Activated CD8-positive, alpha-beta T cell treated with anti-CD3 and anti-CD28 coated beads for 36 hours (primary cell): Measurements from ENCODE around the gene EGFR. TPM values are rescaled to one million over a fixed set of nuclear protein-coding genes. Genes with fewer than 3 reads are reported as not detected.

ENCODE experiments used
- ATAC-seq: fragments of 200-7000 bp; cut with Tn5 transposase; one replicate; pipeline ENCODE4 v1.10.0; 2021; ENCODE audit warnings: mild to moderate bottlenecking, moderate library complexity
- CTCF ChIA-PET: fragments of 350-600 bp; sonication (Branson Sonifier 250); formaldehyde crosslinking; loops from one replicate; lab custom pipeline; 2021; ENCODE audit warnings: antibody characterized with exemption; lab: Charles Lee
- POLR2A ChIA-PET: fragments of 350-600 bp; sonication (Branson Sonifier 250); formaldehyde crosslinking; loops from one replicate; lab custom pipeline; 2021; ENCODE audit warnings: antibody characterized with exemption; lab: Charles Lee
- DNase-seq: peaks from one replicate; pipeline ENCODE4 v3.0.0-alpha.2; 2020
- H3K27ac Mint-ChIP-seq: one replicate; pipeline ENCODE4 v1.8.0; 2021; ENCODE audit warnings: mild to moderate bottlenecking, mixed read lengths
- H3K27me3 Mint-ChIP-seq: one replicate; pipeline ENCODE4 v1.8.0; 2021; ENCODE audit warnings: mixed read lengths
- H3K36me3 Mint-ChIP-seq: one replicate; pipeline ENCODE4 v1.8.0; 2021; ENCODE audit warnings: low read depth, mixed read lengths
- H3K4me1 Mint-ChIP-seq: one replicate; pipeline ENCODE4 v1.8.0; 2021; ENCODE audit warnings: low read depth, mixed read lengths
- H3K4me3 Mint-ChIP-seq: one replicate; pipeline ENCODE4 v1.8.0; 2021; ENCODE audit warnings: mild to moderate bottlenecking, moderate library complexity, mixed read lengths
- H3K9me3 Mint-ChIP-seq: one replicate; pipeline ENCODE4 v1.8.0; 2021; ENCODE audit warnings: mixed read lengths
- CTCF ChIP-seq: fragments of 200-600 bp; IDR thresholded peaks from one replicate; pipeline ENCODE4 v1.8.0; 2022; ENCODE audit warnings: antibody characterized with exemption, mild to moderate bottlenecking
- intact Hi-C: fragments of 100-400 bp; cut with micrococcal nuclease; formaldehyde crosslinking; loops from one replicate; pipeline ENCODE4 v1.10.0; 2022
- total RNA-seq, 2 experiments: library from RNA; stranded (reverse); gene quantifications; one replicate each; pipeline ENCODE4 v1.2.3, GENCODE V29; 2021

The EGFR gene
- total RNA-seq, 2 experiments from 2014 or later = not detected

- Mint-ChIP-seq H3K27ac (no peak overlapping the region), H3K9me3 (no peaks in the 10 kb centered on the region), H3K36me3 (no peaks in the 10 kb centered on the region), H3K4me1 (no peaks in the 10 kb centered on the region), H3K4me3 (no peak overlapping the region), H3K27me3 (peaks cover 7% of the 10 kb centered on the region)
- CTCF ChIA-PET = no interaction called here
- POLR2A ChIA-PET = no interaction called here
- ATAC-seq = no peak
- intact Hi-C loops = no loop called here
- no peak for DNase-seq
- TF ChIP-seq CTCF = no peak
These were observed 61.3 kb downstream of the EGFR start for GRCh38 chr7:55080000-55080623.

GRCh38 chr7:55081068-55081467 is 62.3 kb downstream of the EGFR start:
- no peaks in the 10 kb centered on the region for H3K9me3 Mint-ChIP-seq
- ChIA-PET POLR2A (no interaction called here), CTCF (no interaction called here)
- peaks cover 7% of the 10 kb centered on the region for H3K27me3 Mint-ChIP-seq
- intact Hi-C loops = no loop called here
- no peak for TF ChIP-seq CTCF
- ATAC-seq (no peak), DNase-seq (no peak)
- H3K4me1 Mint-ChIP-seq = peaks cover 6% of the 10 kb centered on the region
- H3K4me3 Mint-ChIP-seq = no peak overlapping the region
- no peaks in the 10 kb centered on the region for H3K36me3 Mint-ChIP-seq
- no peak overlapping the region for H3K27ac Mint-ChIP-seq

DNA sequence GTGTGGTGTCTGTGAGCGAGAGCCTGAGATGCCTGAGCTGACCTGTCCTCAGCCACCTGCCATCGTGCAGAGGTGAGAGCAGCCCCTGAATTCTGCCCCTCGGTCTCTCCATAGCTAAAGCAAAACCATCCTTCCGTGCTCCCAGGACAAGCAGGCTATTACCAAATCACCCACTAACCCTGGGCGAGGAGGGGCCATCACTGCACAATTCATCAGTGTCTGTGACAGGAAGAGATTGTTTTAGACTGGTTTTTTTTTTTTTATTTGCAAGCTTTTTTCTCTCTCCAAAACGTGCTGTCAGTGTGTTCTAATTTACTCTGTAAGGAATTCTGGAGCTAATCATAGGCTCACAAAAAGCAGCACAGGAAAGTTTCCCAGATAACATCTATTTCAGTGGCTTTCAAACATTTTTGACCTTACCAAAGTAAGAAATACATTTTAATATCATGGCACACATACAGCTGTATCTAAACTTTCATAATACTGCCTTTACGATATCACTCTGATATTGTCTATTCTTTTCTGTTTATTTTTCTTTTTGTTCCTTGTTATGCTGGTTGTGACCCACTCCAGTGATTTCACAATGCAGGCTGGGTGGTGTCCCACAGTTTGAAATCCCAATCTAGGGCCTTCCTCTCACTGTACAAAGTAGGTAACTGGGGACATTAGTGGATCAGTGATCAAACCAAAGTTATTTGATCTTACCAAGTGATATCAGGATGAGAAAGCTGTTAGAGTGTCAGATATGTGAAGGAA is 62.8 kb downstream of the EGFR start:
- ChIA-PET CTCF (no interaction called here), POLR2A (no interaction called here)
- Mint-ChIP-seq H3K27me3 (peaks cover 7% of the 10 kb centered on the region), H3K27ac (no peak overlapping the region), H3K4me1 (peaks cover 12% of the 10 kb centered on the region), H3K36me3 (no peaks in the 10 kb centered on the region), H3K4me3 (no peak overlapping the region), H3K9me3 (no peaks in the 10 kb centered on the region)
- DNase-seq (no peak), ATAC-seq (no peak)
- intact Hi-C loops = no loop called here
- no peak for TF ChIP-seq CTCF

DNA sequence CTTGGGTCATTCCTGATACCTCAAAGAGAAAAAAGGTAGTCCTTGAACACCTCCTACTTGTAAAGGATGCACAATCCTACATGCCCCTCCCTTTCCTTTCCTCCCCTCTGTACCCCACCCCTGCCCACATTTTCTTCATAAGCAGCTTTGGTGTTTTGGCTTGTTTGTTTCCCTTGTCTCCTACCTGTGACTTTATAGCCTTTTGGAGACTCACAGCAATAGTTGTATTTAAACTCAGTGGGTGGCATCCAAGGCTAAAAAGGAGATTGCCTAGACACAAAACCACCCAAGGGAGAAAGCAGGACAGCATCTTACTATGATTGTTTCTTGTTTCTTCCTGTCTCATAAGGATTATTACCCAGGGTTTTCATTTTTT is 63.4 kb downstream of the EGFR start:
- ATAC-seq (no peak), DNase-seq (no peak)
- Mint-ChIP-seq H3K9me3 (no peaks in the 10 kb centered on the region), H3K36me3 (no peaks in the 10 kb centered on the region), H3K27ac (no peak overlapping the region), H3K4me1 (peaks cover 16% of the 10 kb centered on the region), H3K4me3 (no peak overlapping the region), H3K27me3 (peaks cover 7% of the 10 kb centered on the region)
- intact Hi-C loops = no loop called here
- POLR2A ChIA-PET = no interaction called here
- TF ChIP-seq CTCF = no peak
- CTCF ChIA-PET = no interaction called here

DNA sequence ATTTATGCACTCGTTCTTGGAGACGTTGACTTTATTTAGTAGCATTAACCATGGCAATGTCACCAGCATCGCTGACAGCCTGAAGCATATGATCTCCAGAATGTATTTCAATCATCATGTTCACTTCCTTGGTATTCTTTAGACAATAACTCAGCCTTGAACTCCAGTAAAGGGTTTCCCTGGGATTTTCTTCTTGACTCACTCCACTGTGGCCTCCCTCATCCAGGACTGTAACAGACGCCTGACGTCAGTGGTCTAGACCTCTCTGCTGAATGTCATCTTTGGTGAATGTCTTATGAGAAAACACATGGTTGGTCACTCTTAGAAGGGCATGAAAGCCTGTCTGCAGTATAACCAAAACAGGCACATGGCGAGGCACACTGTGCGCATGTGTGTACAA is 64.4 kb downstream of the EGFR start:
- ChIA-PET POLR2A (no interaction called here), CTCF (no interaction called here)
- Mint-ChIP-seq H3K36me3 (no peaks in the 10 kb centered on the region), H3K27ac (no peak overlapping the region), H3K4me1 (peaks cover 24% of the 10 kb centered on the region), H3K27me3 (peaks cover 7% of the 10 kb centered on the region), H3K9me3 (no peaks in the 10 kb centered on the region), H3K4me3 (no peak overlapping the region)
- ATAC-seq (no peak), DNase-seq (no peak)
- no peak for TF ChIP-seq CTCF
- intact Hi-C loops = no loop called here
